Measurements from ENCODE around the gene FAM78B. TPM values are rescaled to one million over a fixed set of nuclear protein-coding genes. Genes with fewer than 3 reads are reported as not detected.

The FAM78B gene
- polyA plus RNA-seq, 1 experiment: 0.25 TPM

DNA sequence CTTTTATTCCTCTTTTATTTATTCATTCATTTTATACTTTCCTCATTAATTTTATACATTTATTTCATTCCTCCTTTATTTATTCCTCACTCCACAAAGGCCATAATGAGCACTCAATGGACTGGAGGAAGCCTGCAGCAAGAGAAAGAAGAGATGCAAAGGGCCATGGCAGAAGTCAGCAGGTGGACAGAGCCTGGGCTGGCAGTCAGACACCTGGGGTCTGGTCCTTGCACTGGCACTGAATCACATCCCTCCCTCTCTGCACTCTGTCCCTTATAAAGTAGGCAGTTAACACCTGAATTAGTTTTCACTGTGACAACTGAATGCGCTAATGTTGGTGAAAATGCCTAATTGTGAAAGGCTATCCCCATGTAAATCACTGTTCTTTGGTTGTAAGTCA is 38.6 kb downstream of the FAM78B start:
- H3K4me3 ChIP-seq (ENCODE audit: low read depth, low read length): no peak overlapping the region
- DNase-seq (ENCODE audit: low read depth): no peak
- no peaks in the 10 kb centered on the region for H3K36me3 ChIP-seq (ENCODE audit: control insufficient read depth, insufficient read depth, low read length)
- ChIA-PET POLR2A (no interaction called here), CTCF (no interaction called here)
- no peak for TF ChIP-seq CTCF (IDR thresholded peaks at IDR 0.05; ENCODE audit: insufficient read depth, low read depth, low read length)
- H3K27me3 ChIP-seq (ENCODE audit: control insufficient read depth, insufficient read depth, low read length): no peaks in the 10 kb centered on the region

DNA sequence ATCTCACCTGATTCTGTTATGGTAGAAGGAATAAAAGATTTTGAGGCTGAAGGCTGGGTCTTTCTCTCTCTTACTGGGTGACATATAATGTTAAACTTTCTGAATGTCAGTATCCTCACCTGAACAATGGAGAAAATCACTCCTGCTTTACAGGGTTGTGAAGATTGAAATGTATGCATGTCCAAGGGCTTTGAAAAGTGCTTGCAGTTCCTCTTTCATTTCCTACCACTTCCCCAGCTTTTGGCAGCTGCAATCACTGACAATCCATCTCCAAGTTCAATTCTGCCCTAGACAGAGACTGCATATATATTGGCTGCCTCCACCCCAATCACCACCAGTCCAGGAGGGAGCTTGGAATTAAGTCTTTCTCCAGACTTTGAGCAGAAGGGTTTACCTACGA is 39.8 kb downstream of the FAM78B start:
- no peaks in the 10 kb centered on the region for H3K36me3 ChIP-seq (ENCODE audit: control insufficient read depth, insufficient read depth, low read length)
- CTCF ChIA-PET: no interaction called here
- H3K4me3 ChIP-seq (ENCODE audit: low read depth, low read length): no peak overlapping the region
- no peak for DNase-seq (ENCODE audit: low read depth)
- no peak for TF ChIP-seq CTCF (IDR thresholded peaks at IDR 0.05; ENCODE audit: insufficient read depth, low read depth, low read length)
- POLR2A ChIA-PET: no interaction called here
- no peaks in the 10 kb centered on the region for H3K27me3 ChIP-seq (ENCODE audit: control insufficient read depth, insufficient read depth, low read length)

- no peaks in the 10 kb centered on the region for H3K27me3 ChIP-seq (ENCODE audit: control insufficient read depth, insufficient read depth, low read length)
- no peaks in the 10 kb centered on the region for H3K36me3 ChIP-seq (ENCODE audit: control insufficient read depth, insufficient read depth, low read length)
- no peak for TF ChIP-seq CTCF (IDR thresholded peaks at IDR 0.05; ENCODE audit: insufficient read depth, low read depth, low read length)
- DNase-seq (ENCODE audit: low read depth): no peak
- ChIA-PET POLR2A (no interaction called here), CTCF (no interaction called here)
- no peak overlapping the region for H3K4me3 ChIP-seq (ENCODE audit: low read depth, low read length)
These were observed 43.8 kb downstream of the FAM78B start for GRCh38 chr1:166122873-166123466.

DNA sequence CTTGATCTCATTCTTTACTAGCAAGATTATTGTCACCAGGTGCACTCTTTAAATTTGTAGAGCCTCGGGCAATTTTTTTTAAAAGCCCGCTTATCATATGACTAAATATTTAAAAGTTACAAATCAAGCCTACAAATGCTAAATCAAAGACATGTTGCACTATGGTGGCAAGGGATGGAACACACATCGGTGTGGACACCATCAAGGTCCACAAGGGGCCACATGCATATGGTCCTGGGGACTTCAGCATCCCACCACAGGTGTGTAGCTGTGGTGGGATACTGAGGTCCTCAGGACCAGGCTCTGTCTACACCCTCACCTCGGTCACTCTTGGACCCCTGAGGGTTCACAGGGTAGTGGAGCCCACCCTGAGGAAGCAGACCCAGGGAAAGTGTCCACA is 45.8 kb downstream of the FAM78B start:
- no peaks in the 10 kb centered on the region for H3K36me3 ChIP-seq (ENCODE audit: control insufficient read depth, insufficient read depth, low read length)
- ChIA-PET POLR2A (no interaction called here), CTCF (no interaction called here)
- DNase-seq (ENCODE audit: low read depth): no peak
- no peak overlapping the region for H3K4me3 ChIP-seq (ENCODE audit: low read depth, low read length)
- TF ChIP-seq CTCF (IDR thresholded peaks at IDR 0.05; ENCODE audit: insufficient read depth, low read depth, low read length): no peak
- no peaks in the 10 kb centered on the region for H3K27me3 ChIP-seq (ENCODE audit: control insufficient read depth, insufficient read depth, low read length)

DNA sequence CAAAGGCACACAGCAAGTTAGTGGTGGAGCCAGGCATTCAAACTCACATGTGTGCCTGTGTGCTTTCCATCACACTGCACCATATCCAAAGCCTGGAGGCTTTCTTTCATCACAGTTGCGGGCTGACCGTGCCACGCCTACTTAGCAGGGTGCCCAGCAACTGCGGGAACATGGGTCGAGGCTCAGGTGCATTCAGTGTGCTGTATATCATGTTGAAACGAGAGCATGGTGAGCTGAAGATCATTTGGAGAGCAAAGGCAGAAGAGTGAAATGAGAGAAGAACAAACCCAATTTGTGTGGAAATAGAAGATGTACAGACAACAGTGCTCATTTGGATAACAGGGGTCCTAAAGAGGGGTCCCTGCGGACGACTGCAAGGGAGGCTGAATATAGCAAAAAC is 46.5 kb downstream of the FAM78B start:
- no peaks in the 10 kb centered on the region for H3K27me3 ChIP-seq (ENCODE audit: control insufficient read depth, insufficient read depth, low read length)

More for the DNA sequence above, 46.5 kb downstream of the FAM78B start:
- no peaks in the 10 kb centered on the region for H3K36me3 ChIP-seq (ENCODE audit: control insufficient read depth, insufficient read depth, low read length)
- no peak for TF ChIP-seq CTCF (IDR thresholded peaks at IDR 0.05; ENCODE audit: insufficient read depth, low read depth, low read length)
- ChIA-PET POLR2A (no interaction called here), CTCF (no interaction called here)
- H3K4me3 ChIP-seq (ENCODE audit: low read depth, low read length): no peak overlapping the region
- DNase-seq (ENCODE audit: low read depth): no peak

Measured in BJ (cell line).